Hepatocyte (in vitro differentiated cells): ENCODE results near the gene DUSP2. TPM values are rescaled to one million over a fixed set of nuclear protein-coding genes. Genes with fewer than 3 reads are reported as not detected.

Source experiments
- DNase-seq: peaks from one replicate; pipeline ENCODE4 v3.0.0-alpha.2; 2016; ENCODE audit warnings: low spot score
- H2AFZ ChIP-seq: fragments of 200-600 bp; sonication (generic); 2 replicates; pipeline ENCODE4 v1.6.0; 2016; ENCODE audit warnings: antibody characterized with exemption, mild to moderate bottlenecking
- H3K27ac ChIP-seq: fragments of 200-600 bp; sonication (generic); 2 replicates; pipeline ENCODE4 v1.5.1; 2016; ENCODE audit warnings: mild to moderate bottlenecking
- H3K27me3 ChIP-seq: fragments of 200-600 bp; sonication (generic); 2 replicates; pipeline ENCODE4 v1.6.1; 2016
- H3K36me3 ChIP-seq: fragments of 200-600 bp; sonication (generic); replicated peaks from 2 replicates; pipeline ENCODE4 v1.5.1; 2016; ENCODE audit warnings: low read depth; ENCODE audit not compliant: insufficient read depth
- H3K4me1 ChIP-seq: fragments of 200-600 bp; sonication (generic); 2 replicates; pipeline ENCODE4 v1.5.1; 2016; ENCODE audit warnings: mild to moderate bottlenecking, moderate library complexity; ENCODE audit not compliant: insufficient read depth
- H3K4me2 ChIP-seq: fragments of 200-600 bp; sonication (generic); 2 replicates; pipeline ENCODE4 v1.6.0; 2016
- H3K4me3 ChIP-seq: fragments of 200-600 bp; sonication (generic); 2 replicates; pipeline ENCODE4 v1.5.1; 2016; ENCODE audit warnings: mild to moderate bottlenecking
- H3K79me2 ChIP-seq: fragments of 200-600 bp; sonication (generic); 2 replicates; pipeline ENCODE4 v1.6.0; 2017; ENCODE audit warnings: mild to moderate bottlenecking
- H3K9me2 ChIP-seq: fragments of 200-600 bp; sonication (generic); replicated peaks from 2 replicates; pipeline ENCODE4 v1.6.0; 2017; ENCODE audit warnings: mild to moderate bottlenecking; ENCODE audit not compliant: insufficient read depth
- H3K9me3 ChIP-seq: fragments of 200-600 bp; sonication (generic); 2 replicates; pipeline ENCODE4 v1.5.1; 2016; ENCODE audit warnings: low read depth, mild to moderate bottlenecking
- H4K20me1 ChIP-seq: fragments of 200-600 bp; sonication (generic); 2 replicates; pipeline ENCODE4 v1.6.0; 2016; ENCODE audit warnings: mild to moderate bottlenecking; ENCODE audit not compliant: insufficient read depth, poor library complexity, severe bottlenecking
- EZH2 ChIP-seq: fragments of 200-600 bp; sonication (generic); IDR thresholded peaks from 2 replicates; pipeline ENCODE4 v1.6.1; 2016; ENCODE audit warnings: antibody characterized with exemption, mild to moderate bottlenecking, borderline replicate concordance
- EZH2phosphoT487 ChIP-seq: fragments of 200-600 bp; sonication (generic); IDR thresholded peaks from one replicate; pipeline ENCODE4 v1.6.1; 2018; ENCODE audit warnings: antibody characterized with exemption, mild to moderate bottlenecking, low read depth, moderate library complexity; ENCODE audit not compliant: unreplicated experiment, severe bottlenecking
- WGBS: methylation state at CpG from one replicate; pipeline ENCODE4 v1.1.6; 2016; ENCODE audit warnings: low lambda C conversion rate; ENCODE audit errors: missing lambda C conversion rate; 5-methylcytosine and 5-hydroxymethylcytosine counted together
- polyA plus RNA-seq: library from polyadenylated mRNA; unstranded; fragments of >200 nt; fragmentation: Nextera tagmentation; extraction: Ambion mirVana; gene quantifications from 2 replicates; pipeline ENCODE4 v1.2.1, GENCODE V29; 2016
- total RNA-seq: library from RNA; depleted of rRNA; stranded (reverse); fragments of >200 nt; gene quantifications from 2 replicates; pipeline ENCODE4 v1.2.3, GENCODE V29; 2014
- TF ChIP-seq, protein P1 (sequence below): fragments of 200-600 bp; sonication (generic); IDR thresholded peaks from 2 replicates; pipeline ENCODE4 v1.5.1; 2016; ENCODE audit warnings: antibody characterized with exemption, mild to moderate bottlenecking; ENCODE audit not compliant: poor library complexity

DUSP2 gene
- total and polyA plus RNA-seq, 2 experiments from 2014 or later, result 11.3 to 24.0 TPM

DNA sequence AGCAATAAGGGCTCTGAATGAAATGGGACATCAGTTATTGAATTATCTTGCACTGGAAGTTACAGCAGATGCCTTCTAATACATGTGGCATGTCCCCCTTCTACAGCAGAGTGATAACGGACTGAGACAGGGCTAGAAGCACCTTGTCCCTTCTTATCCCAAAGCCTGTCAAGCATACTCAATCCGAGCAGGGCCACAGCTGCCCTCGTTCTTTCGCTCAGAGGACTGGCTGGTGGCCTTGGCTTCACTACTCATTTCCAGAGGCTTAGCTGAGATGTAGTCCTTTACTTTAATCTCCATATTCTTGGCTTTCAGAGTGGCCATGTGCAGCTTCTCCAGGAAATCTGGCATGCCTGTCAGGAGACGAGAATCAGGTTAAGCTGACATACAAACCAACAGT is 41.3 kb upstream of the DUSP2 start:
- H3K4me2 ChIP-seq, result no peak overlapping the region
- 96% methylated on average over 5 of the region's 5 CpGs for WGBS
- peaks cover 12% of the 10 kb centered on the region for H3K79me2 ChIP-seq
- H3K9me3 ChIP-seq, result no peaks in the 10 kb centered on the region
- H4K20me1 ChIP-seq, result no peaks in the 10 kb centered on the region
- H3K36me3 ChIP-seq, result peaks cover 3% of the 10 kb centered on the region
- H3K27ac ChIP-seq, result peak overlapping the region; percentile 1
- H3K9me2 ChIP-seq, result no peaks in the 10 kb centered on the region
- TF ChIP-seq EZH2phosphoT487 (no peak), EZH2 (no peak)
- TF ChIP-seq, protein P1, sequence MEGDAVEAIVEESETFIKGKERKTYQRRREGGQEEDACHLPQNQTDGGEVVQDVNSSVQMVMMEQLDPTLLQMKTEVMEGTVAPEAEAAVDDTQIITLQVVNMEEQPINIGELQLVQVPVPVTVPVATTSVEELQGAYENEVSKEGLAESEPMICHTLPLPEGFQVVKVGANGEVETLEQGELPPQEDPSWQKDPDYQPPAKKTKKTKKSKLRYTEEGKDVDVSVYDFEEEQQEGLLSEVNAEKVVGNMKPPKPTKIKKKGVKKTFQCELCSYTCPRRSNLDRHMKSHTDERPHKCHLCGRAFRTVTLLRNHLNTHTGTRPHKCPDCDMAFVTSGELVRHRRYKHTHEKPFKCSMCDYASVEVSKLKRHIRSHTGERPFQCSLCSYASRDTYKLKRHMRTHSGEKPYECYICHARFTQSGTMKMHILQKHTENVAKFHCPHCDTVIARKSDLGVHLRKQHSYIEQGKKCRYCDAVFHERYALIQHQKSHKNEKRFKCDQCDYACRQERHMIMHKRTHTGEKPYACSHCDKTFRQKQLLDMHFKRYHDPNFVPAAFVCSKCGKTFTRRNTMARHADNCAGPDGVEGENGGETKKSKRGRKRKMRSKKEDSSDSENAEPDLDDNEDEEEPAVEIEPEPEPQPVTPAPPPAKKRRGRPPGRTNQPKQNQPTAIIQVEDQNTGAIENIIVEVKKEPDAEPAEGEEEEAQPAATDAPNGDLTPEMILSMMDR, result no peak
- no peak overlapping the region for H2AFZ ChIP-seq
- no peak for DNase-seq
- no peak overlapping the region for H3K4me3 ChIP-seq
- peaks cover 11% of the 10 kb centered on the region for H3K4me1 ChIP-seq
- H3K27me3 ChIP-seq, result no peaks in the 10 kb centered on the region

DNA sequence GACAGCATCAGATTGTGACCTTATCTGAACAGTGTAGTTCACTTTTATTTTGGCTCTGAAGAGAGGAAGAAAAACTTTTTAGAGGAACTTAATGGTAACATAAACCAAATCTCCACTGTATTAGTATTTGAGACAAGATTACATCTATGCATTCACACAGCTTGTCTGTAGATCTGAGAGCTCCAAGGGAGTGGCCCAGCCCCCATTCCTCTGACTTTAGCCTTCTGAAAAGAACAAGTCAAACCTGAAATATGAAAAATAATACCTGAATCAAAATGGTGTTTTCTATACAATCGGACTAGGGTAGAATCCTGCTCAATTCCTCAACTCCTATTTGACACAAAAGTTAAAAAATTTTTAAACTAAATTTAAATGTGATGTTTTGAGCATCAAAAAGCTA is 40.3 kb upstream of the DUSP2 start:
- Histone ChIP-seq H3K9me2 (no peaks in the 10 kb centered on the region), H3K27me3 (no peaks in the 10 kb centered on the region), H3K9me3 (no peaks in the 10 kb centered on the region), H3K4me3 (no peak overlapping the region), H3K4me1 (peaks cover 11% of the 10 kb centered on the region), H3K79me2 (peaks cover 5% of the 10 kb centered on the region), H3K36me3 (peaks cover 3% of the 10 kb centered on the region), H2AFZ (no peak overlapping the region), H3K27ac (no peak overlapping the region), H3K4me2 (no peak overlapping the region), H4K20me1 (no peaks in the 10 kb centered on the region)
- TF ChIP-seq EZH2 (no peak), EZH2phosphoT487 (no peak)
- TF ChIP-seq, protein P1, result no peak
- WGBS, result 93% methylated on average over 1 of the region's 1 CpG
- no peak for DNase-seq

DNA sequence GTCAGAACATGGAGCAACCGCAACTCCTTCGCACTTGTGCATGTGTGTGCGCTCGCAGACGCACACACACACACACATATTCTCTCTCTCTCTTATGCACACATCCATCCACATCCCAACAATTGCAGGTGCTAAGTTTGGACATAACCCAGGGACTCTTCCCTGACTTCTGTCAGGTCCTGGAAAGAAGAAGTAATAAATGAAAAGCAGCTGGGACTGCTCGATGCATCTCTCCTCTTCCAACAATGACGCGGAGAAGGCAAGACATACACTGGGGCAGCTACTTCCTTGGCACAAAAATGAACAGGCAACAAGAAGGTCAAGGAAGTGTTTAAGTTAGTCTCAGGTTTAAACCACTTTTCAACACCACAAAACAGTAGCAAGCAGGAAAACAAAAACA is 39.7 kb upstream of the DUSP2 start:
- TF ChIP-seq EZH2 (no peak), EZH2phosphoT487 (no peak)
- TF ChIP-seq, protein P1, result no peak
- no peak for DNase-seq
- peaks cover 11% of the 10 kb centered on the region for H3K4me1 ChIP-seq
- H2AFZ ChIP-seq, result no peak overlapping the region
- H3K27me3 ChIP-seq, result no peaks in the 10 kb centered on the region
- peaks cover 3% of the 10 kb centered on the region for H3K36me3 ChIP-seq
- no peak overlapping the region for H3K27ac ChIP-seq
- no peaks in the 10 kb centered on the region for H3K9me3 ChIP-seq
- H3K4me2 ChIP-seq, result no peak overlapping the region
- peaks cover 5% of the 10 kb centered on the region for H3K79me2 ChIP-seq
- H4K20me1 ChIP-seq, result no peaks in the 10 kb centered on the region
- 97% methylated on average over 8 of the region's 8 CpGs for WGBS
- no peaks in the 10 kb centered on the region for H3K9me2 ChIP-seq
- no peak overlapping the region for H3K4me3 ChIP-seq

DNA sequence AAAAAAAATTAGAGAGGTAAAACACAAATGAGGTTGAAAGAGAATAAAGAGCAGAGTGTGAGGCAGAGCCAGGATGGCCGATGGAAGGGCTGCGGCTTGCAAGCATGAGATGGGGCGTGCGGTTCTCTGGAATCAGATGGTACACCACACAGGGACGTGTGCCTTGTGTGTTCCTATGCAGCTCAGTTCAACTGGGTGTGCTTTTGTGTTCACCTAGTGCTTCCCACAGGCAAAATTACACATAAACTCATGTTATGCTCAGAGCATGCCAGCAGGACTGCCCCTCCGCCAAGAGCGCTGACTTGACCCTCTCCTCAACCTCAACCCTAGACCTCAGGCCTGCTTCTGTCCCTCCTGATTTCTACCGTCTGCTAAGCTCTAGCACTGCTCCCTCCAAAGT is 38.9 kb upstream of the DUSP2 start:
- no peak for DNase-seq
- Histone ChIP-seq H3K79me2 (no peaks in the 10 kb centered on the region), H3K9me2 (no peaks in the 10 kb centered on the region), H3K27me3 (no peaks in the 10 kb centered on the region), H3K27ac (no peak overlapping the region), H3K36me3 (peaks cover 3% of the 10 kb centered on the region), H3K4me2 (no peak overlapping the region), H3K4me1 (peaks cover 11% of the 10 kb centered on the region), H4K20me1 (no peaks in the 10 kb centered on the region), H3K9me3 (no peaks in the 10 kb centered on the region), H3K4me3 (no peak overlapping the region), H2AFZ (no peak overlapping the region)
- TF ChIP-seq, protein P1, result no peak
- no peak for TF ChIP-seq EZH2
- TF ChIP-seq EZH2phosphoT487, result no peak
- 95% methylated on average over 8 of the region's 8 CpGs for WGBS
